ENCODE data around the gene SLC8B1.
"Not testable (repeated sequence)": the region's sequence is repeated elsewhere in the genome, so short reads cannot be mapped to it uniquely, and the experiment has no call there.

SLC8B1 gene

DNA sequence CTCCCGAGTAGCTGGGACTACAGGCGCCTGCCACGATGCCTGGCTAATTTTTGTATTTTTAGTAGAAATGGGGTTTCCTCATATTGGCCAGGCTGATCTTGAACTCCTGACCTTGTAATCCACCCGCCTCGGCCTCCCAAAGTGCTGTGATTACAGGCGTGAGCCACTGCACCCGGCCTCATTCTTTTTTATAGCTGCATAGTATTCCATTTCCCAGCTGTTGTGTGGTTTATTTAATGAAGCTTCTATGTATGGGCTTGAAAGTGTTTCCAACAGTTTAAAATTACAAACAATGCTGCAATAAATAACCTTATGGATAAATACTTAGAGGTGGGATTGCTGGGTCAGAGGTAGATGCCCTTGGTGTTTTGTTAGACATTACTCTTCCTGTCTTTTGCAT, 19.3 kb upstream of the SLC8B1 start:
- not testable (repeated sequence) for DNase-seq

DNA sequence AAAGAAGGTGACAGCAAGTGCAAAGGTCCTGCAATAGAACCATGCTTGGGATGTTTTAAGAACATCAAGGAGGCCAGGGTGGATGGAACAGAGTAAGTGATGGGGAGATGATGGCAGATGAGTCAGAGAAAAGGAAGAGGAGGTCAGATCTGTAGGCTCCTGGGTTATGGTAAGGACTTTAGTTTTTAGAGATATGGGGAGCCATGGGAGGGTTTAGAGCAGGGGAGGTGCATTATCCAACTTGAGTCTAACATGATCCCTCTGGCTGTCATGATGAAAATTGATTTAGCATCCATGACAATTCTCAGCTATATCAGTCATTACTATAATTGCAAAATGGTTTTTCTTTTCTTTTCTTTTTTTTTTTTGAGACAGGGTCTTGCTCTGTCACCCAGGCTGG, 16.2 kb upstream of the SLC8B1 start:
- DNase-seq, result no peak

DNA sequence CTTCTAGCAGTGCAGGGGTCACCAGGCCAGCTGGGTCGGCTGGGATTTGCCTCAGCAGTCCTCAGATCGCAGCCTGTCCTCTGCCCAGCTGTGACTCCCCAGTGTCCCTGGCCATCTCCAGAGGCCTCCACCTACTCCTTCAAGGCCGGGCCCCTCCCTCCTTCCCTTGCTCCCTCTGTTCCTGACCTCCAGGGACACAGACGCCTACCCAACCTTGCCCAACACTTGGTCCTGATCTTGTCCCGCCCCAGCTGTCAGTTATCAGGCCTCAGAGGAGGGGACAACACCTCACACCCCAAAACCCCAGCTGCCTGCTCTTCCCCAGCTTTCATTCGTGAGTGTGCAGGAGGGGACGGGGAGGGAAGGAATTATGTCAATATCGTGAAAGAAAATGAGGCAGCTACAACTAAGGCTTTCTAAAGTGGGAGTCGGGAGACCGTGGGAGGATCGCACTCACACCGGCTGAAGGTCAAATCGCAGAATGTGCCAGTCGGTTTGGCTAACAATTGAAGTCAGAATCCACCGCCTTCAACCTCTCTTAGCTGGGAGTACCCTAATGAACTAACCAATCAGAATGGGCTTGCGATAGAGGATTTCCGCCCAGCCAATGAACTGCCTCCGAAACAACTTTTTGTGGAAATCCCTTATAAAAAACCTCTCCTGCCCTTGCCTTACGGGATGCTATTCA, 14.1 kb upstream of the SLC8B1 start:
- no peak for DNase-seq

DNA sequence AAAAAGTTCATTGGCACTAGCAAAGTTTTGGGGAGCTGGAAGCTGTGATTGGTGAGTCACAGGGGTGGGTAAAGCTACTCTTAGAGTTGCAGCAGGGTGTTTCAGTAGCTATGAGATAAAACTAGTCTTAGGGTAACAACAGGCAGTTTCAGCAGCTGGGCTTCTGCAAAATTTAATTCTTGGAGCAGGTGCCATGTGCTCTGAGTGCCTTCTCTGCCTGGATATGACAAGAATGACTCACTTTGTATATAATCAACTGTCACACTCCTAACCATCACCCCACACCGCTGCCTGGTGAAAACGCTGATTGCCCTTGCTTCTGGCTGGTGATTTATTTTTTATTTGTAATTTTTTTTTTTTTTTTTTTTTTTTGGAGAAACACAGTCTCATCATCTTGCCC, 13.0 kb upstream of the SLC8B1 start:
- DNase-seq, result peak; percentile 41

DNA sequence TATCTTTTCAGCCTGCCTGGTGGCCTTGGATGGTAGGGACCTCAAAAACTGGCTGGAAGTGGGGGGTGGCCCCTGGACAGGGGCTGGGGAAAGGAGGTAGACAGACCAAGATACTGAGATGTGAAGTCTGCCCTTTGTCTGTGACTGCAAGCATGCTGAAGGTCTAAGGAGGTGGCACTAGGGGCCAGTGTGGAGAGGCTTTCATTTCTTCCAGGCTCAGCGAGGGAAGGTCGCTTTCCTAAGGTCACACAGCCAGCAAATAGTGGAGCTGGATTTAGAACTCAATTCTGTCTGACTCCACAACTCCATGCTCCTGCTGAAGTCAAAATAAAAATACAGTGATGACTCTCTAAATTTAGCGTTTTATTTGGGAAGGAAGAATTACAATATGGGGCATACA, 12.2 kb upstream of the SLC8B1 start:
- peak; percentile 11 for DNase-seq

DNA sequence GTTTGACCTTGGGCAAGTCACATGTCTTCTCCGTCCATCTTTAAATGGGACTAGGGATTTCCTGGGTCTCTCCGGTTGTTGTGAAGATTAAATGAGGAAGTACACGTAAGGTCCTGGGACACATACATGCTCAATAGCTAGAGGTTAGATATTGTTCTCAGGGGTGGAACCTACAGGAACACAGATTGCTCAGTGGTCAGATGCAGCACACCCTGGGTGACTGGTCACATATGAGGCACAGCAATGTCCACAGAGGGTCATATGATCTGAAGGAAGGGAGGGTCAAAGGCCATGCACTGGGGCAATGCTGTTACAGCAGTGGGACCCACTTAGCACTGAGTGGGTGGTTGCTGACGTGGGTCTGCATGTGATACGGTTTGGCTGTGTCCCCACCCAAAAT, 11.4 kb upstream of the SLC8B1 start:
- peak; percentile 32 for DNase-seq

DNA sequence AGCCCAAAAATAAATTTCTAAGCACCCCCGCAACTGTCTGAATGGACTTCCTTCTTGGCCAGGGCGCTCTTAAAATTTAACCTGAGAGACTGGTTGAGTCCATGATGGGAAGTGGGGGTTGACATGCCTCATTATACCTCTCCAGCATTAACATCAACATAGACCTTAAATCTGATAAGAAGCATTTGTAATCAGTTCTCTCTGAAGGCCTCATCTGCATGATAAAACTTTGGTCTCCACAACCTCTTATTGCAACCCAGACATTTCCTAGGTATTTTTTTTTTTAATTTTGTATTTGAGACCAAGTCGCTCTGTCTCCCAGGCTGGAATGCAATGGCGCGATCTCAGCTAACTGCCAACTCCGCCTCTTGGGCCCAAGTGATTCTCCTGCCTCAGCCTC, 10.4 kb upstream of the SLC8B1 start:
- DNase-seq, result no peak

DNA sequence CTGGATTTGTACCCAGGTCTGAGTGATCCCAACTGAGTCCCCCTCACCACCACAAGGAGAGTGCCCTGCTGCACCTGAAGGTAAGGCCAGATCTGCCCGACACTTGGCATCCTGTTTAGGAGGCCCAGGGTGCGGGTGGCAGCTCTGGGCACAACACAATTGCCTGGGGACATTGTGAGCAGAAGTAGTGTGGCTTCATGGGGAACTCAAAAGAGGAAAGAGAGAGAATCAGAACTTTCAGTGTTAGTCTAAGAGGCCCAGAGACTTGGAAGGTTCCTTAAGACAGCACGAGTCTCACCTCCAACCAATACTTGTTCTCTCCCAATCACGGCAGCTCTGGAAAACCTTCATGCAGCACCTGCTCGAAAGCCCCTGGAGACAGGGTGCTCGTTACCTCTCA, 6.6 kb upstream of the SLC8B1 start:
- no peak for DNase-seq

DNA sequence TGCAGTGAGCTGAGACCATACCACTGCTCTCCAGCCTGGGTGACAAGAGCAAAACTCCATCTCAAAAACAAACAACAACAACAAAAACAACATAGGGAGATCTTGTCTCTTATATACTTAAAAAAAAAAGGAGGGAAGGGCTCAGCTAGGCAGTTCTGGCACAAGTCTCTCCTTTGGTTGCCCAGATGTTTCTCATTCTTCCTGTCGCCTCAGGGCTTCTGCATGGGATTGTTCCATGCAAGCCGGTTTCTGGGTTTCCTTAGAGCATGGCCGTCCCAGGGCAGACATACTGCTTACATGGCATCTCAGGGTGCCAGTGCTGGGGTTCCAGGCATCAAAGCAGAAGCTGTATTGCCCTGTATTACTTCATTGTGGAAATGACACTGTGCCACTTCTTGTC, 5.2 kb upstream of the SLC8B1 start:
- no peak for DNase-seq

DNA sequence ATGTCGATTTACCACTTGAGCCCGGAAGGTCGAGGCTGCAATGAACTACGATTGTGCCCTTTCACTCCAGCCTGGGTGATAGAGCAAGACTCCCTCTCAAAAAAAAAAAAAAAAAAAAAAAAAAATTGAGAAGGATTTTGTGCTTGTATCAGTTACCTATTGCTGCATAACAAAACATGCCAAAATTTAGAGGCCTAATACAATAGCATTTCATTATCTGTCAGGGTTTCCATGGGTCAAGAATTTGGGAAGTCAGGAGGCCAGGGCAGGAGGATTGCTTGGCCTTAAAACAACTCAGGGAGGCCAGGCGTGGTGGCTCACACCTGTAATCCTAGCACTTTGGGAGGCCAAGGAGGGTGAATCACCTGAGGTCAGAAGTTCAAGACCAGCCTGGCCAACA, 4.6 kb upstream of the SLC8B1 start:
- DNase-seq, result no peak

DNA sequence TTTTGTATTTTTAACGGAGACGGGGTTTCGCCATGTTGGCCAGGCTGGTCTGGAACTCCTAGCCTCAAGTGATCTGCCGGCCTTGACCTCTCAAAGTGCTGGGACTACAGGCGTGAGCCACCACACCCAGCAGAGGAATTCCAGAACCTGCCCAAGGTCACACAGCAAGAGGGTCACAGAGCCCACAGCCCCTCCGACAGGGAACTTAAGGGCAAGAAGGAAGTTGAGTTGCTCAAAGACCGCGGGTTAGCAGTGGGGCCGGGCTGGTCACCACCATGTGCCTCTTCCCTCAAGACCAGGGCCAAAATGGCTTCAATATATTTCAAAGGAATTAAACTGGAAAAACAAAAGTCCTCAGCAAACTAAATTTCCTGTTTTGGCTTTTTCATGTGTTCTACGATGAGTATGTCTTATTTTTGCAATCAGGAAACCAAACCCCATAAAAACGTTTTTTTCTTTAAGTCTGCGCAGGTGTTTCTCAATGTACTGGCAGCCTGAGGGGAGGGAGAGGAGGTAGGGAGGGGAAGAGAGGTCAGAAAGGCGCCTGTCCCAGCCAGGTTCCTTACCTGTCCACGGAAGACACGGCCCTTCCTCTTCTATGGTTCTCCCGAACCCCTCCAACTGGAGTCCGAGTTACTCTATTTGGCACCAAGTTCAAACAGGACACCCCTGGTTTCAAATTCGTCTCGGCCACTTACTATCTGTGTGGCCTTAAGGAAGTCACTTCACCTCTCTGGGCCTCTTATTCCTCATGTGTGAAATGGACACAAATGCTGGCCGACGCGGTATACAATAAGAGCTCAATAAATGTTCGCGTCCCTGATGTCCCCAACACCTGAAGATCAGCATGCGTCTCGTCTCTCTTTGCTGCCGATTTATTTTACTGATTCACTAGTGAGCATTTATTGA, 778 bp downstream of the SLC8B1 start:
- DNase-seq, result peak; percentile 46

DNA sequence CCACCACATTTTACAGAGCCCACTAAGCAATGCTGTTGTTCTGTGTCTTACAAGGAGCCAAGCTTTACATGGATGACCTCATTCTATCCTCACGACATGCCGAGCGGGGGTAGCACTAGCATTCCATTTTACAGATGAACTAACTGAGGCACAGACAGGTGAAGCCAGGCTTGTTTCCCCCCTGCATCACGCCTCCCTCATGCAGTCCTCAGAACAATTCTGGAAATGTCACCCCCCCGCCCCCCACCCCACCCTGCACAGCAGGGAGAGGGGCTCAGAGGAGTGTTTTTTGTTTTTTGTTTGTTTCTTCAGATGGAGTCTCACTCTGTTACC, 1.5 kb downstream of the SLC8B1 start:
- DNase-seq, result no peak

DNA sequence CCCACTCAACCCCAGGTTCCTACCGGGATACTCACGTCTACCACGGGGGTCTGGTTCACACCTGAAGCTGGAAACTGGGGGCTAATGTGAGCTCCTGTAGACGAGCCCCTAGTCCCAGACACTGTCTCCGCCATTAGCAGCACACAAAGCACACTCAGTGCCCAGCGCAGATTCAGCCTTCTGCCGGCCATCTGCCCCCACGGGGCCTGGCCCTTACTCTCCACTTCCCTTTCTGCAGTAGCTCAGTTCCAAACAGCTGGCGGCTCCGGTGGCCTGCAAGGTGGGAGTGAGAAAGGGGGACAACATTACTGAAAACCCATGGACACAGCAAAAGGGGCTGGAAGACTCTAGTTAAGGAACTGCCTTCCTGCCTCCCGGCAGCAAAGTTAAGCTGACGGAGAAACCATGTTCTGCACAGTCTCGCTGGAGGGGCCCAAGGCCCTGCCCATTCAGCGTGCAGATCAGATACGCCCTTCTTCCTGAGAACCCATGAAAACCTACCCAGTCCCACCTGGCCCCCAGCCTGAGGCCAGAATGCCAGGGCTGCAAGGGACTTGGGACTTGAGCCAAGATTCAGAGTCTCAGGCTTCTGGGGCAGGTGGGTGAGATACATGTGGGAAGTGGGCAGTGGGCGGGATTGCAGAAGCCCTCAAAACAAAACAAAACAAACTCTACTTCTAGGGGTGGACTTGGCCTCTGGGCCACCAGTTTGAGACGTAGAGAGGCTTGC, 2.1 kb downstream of the SLC8B1 start:
- DNase-seq, result no peak

DNA sequence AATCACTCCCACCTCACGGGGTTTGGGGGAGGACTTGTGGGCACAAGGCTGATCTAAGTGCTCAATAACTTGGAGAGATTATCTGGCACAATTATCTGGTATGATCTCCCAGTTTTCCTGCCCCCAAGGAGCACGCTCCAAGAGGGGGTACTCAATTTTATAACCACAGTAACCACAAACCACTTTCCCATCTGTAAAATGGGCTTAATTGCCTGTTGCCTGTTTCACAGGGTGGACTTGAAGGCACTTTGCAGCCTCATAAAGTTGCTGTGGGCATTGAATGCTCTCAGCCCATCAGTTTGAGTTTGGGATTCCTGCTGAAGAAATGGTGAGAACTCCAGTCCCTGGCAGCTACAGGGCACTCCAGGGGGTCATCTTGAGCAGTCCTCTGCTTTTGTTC, 4.4 kb downstream of the SLC8B1 start:
- DNase-seq, result no peak

DNA sequence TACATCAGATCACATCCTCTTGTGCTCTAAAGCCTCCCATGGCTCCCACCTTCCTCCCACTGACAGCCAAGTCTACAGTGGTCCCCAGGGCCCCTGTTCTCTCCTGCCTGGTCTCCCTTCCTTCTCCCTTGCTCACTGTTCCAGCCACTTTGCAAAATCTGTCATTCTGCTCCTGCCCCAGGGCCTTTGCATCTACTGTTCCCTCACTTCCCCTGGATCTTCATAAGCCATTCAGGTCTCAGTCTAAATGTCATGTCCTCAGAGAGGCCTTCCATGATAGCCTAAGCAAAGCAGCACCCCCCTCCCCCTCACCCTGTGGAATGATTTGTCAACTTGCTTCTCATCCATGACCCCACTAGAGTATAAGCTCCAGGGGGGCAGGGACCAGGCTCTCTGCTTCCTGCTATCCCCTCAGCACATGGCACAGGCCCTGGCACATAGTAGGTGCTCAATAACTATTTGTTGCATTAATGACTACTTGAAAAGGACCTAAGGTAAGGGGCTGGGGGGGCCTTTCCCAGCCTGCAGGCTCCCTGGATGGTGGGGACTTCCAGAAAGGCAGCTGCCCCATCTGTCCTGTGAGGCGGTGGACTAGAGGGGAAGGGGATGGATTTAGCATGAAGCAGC, 5.0 kb downstream of the SLC8B1 start:
- DNase-seq, result no peak

DNA sequence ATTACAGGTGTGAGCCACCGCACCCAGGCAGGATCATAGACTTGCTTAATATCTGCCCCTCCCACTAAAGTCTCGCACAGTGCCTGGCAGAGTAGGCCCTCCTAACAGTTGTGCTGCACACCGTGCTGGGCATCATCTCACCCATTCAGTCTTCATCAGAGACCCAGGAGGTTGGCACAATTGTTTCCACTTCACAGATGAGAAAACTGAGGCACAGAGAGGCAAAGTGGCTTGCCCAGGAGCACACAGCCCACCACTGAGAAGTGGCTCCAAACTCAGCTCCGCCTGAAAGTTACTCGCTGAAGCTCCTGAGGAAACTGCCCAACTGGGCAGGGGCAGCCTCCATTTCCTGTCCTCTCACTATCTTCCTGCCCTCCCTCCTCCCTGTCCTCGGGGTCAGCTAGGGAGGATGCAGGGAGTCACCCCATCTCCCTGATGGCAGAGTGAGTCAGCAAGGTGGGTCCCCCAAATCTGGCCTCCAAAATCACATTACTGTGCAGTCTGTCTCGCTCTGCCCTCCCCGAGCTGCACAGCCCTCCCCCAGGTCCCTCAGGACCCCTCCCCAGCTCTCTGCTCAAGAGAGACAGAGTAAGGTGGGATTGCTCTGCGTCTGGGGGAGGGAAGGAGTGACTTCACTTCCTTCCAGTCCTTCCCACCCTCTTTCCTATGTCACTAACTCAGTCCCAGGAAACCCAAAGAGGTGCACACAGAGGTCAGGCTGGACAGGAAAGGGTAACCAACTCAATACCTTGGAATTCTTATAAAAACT, 5.7 kb downstream of the SLC8B1 start:
- no peak for DNase-seq

DNA sequence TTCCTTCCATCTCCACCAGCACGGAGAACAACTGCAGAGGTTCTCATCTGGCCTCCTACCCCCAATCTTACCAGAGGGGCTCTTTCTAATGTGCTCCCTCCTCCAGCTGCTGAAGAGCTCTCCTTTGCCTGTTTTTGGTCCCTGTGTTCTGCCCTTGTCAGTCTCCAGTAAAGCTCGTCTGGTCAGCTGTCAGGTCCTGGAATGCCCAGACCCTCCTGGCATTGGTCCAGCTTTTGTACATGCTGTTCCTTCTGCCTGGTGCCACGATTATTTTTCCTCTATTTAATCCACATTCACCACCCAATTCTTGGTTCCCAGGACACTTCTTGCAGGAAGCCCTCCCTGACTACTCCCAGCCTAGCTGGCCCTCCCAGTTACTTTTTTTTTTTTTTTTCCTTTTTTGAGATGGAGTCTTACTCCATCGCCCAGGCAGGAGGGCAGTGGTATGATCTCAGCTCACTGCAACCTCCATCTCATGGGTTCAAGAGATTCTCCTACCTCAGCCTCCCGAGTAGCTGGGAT, 6.5 kb downstream of the SLC8B1 start:
- DNase-seq, result no peak

DNA sequence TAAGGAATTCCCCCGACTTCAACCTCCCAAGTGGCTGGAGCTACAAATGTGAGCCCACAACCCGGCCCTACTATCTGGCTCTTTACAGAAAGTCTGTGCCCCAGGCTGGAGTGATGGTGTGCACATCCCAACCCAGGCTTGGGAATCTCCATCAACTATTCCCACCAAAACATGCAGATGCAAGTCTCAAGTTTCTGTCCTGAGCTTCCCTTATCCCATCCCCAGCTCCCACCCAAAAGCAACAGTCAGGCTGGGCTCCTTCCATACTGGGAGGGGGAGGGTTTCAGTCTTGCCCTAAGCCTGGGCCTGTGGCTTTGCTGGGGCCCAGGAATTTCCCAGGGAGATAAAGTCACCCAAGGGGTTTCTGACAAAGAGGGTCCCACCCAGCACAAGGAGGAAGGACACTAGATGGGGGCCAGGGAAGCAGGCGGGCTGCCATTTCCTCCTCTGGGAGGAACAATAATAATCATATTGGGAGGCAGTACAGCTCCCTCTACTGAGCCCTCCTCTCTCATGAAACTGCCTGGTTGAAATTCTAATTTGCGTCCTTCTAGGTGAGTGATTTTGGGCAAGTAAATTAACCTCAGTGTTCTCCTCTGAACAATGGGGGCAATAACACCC, 8.0 kb downstream of the SLC8B1 start:
- DNase-seq, result no peak

DNA sequence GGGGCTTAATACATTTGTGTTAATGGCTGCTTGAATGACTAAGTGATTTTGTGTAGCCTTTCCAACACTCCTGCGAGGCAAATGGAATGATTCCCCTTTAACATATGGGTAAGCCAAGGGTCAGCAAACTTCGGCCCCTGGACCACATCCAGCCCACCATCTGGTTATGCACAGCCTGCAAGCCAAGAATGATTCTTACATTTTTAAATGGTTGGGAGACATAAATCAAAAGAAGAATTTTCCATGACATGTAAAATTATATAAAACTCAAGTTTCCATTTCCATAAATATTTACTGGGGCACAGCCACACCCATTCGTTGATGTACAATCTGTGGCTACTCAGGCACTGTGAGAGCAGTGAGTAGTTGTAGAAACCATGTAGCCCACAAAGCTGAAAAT, 9.0 kb downstream of the SLC8B1 start:
- DNase-seq, result no peak

DNA sequence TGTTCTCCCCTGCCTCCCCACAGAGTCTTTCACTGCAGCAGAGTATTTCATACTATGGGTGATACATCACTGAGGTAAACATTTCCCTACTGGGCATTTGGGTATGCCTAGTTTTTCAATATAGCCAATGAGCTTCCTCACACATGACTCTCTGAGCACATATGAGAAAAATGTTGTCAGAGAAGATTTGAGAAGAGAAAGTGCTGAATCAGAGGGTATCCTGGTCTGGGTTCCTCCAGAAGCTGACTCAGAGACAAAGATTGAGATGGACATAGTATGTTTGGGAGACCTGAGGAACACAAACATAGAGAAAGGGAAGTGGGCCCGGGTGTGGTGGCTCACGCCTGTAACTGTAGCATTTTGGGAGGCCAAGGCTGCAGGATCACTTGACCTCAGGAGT, 12.6 kb downstream of the SLC8B1 start:
- peak; percentile 23 for DNase-seq

DNA sequence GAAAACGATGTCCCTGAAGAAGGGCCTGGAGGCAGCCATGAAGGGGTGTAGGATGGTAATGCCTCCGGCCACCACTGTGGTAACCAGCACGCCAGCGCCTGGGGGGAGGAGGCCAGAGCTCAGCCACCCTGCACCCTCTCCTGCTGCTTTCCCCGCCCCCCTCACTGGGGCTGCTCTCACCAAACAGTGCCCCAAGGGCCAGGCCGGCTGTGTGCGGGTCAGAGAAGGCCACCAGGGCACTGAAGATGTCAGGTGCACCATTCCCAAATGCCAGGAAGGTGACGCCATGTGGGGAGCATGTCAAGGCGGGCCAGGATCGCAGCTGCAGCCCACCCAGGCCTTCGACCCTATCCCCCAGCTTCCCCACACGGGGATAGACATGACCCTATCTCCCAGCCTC, 14.5 kb downstream of the SLC8B1 start:
- no peak for DNase-seq

Measured in OCI-M1 (cell line).